WI38 (cell line): ENCODE data around the gene TTC28.
"Not testable (repeated sequence)": the region's sequence is repeated elsewhere in the genome, so short reads cannot be mapped to it uniquely, and the experiment has no call there.

Experiments used
- H3K4me3 ChIP-seq: 2 replicates; pipeline ENCODE4 v1.5.1; 2011; ENCODE audit warnings: low read depth, mild to moderate bottlenecking, control low read depth, low read length
- CTCF ChIP-seq: IDR thresholded peaks from 2 replicates; pipeline ENCODE4 v1.5.1; 2012; ENCODE audit warnings: low read depth, mild to moderate bottlenecking, control low read depth, low read length

TTC28 gene

GRCh38 chr22:28171712-28172111, 507.9 kb downstream of the TTC28 start:
- no peak for TF ChIP-seq CTCF
- no peak overlapping the region for H3K4me3 ChIP-seq

GRCh38 chr22:28171115-28171514, 508.5 kb downstream of the TTC28 start:
- TF ChIP-seq CTCF: no peak

GRCh38 chr22:28169314-28169713, 510.3 kb downstream of the TTC28 start:
- not testable (repeated sequence) for H3K4me3 ChIP-seq

More at GRCh38 chr22:28171115-28171514, 508.5 kb downstream of the TTC28 start:
- H3K4me3 ChIP-seq: no peak overlapping the region

- H3K4me3 ChIP-seq: no peak overlapping the region
- TF ChIP-seq CTCF: no peak
These were observed 523.8 kb downstream of the TTC28 start for GRCh38 chr22:28155808-28156207.

GRCh38 chr22:28154861-28155260, 524.8 kb downstream of the TTC28 start:
- no peak for TF ChIP-seq CTCF
- no peak overlapping the region for H3K4me3 ChIP-seq

GRCh38 chr22:28151151-28151816, 528.4 kb downstream of the TTC28 start:
- no peak for TF ChIP-seq CTCF

GRCh38 chr22:28148816-28149465, 530.7 kb downstream of the TTC28 start:
- no peak for TF ChIP-seq CTCF

More at GRCh38 chr22:28151151-28151816, 528.4 kb downstream of the TTC28 start:
- H3K4me3 ChIP-seq: no peak overlapping the region

GRCh38 chr22:28147401-28147800, 532.2 kb downstream of the TTC28 start:
- no peak overlapping the region for H3K4me3 ChIP-seq
- TF ChIP-seq CTCF: no peak

More at GRCh38 chr22:28148816-28149465, 530.7 kb downstream of the TTC28 start:
- no peak overlapping the region for H3K4me3 ChIP-seq
